HG02571 (cell line): ENCODE data around the gene CLTCL1.
"Not testable (repeated sequence)": the region's sequence is repeated elsewhere in the genome, so short reads cannot be mapped to it uniquely, and the experiment has no call there.

Experiments
- ATAC-seq: cut with Tn5 transposase; IDR thresholded peaks from one replicate; pipeline ENCODE4 v1.9.1; 2021; ENCODE audit warnings: mild to moderate bottlenecking, moderate library complexity; ENCODE audit not compliant: unreplicated experiment

CLTCL1 gene

DNA sequence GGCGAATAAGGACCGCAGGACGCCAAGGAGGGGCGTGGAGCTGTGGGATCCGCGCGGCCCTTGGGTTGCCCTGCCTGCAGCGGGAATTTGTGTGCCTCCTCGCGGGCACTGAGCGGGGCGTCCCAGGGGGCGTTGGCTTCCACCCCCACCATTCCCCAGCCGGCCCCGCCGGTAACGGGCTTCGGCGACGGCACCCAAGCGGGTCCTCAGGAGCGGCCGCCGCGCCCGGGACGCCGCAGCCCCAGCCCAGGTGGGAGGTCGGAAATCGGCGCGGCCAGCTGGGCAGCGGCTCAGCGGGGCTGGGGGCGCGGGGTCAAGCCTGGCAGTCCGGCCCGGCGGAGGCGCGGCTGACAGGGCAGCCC is 320 bp downstream of the CLTCL1 start:
- peak; percentile 36 for ATAC-seq

DNA sequence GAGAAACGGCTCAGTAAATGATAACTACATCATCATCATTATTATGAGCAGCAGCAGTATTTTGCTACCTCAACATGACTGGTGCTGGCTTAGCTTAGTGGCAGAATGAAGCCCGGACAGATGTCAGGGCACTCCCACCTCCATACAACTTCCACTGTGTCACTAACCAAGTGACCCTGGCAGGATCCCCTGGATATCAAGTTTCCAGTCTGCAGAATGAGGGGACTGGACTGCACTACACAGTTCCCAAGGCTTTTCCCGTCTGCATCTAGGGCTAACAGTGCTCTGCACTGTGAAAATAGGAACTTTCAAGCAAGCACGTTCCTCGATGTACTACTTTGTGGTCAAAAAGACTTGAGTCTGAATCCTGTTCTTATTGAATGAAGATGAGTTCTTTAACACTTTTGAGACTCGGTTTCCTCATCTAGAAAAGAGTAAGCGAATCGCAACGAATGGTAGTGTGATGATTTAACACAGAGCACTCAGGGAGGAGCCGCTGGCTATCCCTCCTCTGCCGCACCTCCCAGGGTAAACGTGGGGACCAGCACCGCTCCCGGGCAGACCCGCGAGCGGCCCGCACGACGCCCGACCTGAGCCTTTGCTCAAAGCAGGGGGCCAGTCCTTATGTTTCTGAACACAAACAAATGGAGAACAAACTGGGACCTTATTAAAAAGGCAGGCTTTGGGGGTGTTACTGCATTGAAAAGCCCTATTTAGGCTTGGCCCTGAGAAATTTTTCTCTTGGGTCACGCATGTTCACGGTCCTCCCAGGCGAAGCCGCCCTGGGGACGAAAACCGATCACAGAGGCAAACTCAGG is 910 bp downstream of the CLTCL1 start:
- no peak for ATAC-seq

DNA sequence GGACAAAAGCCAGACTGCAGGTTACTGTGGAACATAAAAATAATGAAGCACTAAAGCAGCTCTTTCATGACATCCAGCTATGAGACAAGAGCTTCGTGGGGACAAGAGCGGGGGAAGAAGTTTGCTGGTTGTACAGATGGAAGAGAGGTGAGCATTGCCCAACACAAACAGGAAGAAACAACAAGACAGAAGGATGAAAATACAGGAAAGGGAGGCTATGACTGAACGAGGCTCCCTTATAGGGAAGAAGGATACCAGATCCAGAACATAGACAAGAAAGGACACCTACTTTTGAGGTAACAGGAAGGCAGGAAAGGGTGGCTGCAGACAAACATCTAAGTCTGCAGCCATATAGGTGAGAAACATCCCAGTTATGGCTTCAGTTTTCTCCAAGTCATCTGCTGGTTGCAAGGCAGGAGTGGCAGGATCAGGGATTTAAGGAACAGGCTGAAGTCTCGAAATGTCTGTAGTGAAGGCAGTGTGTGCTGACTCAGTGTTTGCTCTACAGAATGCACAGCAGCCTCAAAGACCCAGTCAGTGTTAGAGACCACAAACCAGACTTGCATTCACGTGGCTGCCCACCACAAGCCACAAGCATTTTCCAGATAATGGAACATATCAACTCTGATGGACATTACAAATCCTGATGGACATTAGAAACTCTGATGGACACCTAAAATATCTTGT is 1.9 kb downstream of the CLTCL1 start:
- ATAC-seq = no peak

DNA sequence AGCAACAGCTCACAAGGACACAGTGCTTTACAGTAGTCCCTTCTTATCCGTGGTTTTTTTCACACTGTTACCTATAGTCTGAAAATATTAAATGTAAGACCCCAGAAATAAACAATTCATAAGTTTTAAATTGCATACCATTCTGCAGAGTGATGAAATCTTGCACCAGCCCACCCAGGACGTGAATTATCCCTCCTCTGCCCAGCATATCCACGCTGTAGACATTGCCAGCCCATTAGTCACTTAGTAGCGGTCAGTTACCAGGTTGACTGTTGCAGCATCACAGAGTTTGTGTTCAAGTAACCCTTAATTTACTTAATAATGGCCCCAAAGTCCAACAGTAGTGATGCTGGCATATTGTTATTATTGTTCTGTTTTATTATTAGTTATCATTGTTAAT is 3.6 kb downstream of the CLTCL1 start:
- no peak for ATAC-seq

DNA sequence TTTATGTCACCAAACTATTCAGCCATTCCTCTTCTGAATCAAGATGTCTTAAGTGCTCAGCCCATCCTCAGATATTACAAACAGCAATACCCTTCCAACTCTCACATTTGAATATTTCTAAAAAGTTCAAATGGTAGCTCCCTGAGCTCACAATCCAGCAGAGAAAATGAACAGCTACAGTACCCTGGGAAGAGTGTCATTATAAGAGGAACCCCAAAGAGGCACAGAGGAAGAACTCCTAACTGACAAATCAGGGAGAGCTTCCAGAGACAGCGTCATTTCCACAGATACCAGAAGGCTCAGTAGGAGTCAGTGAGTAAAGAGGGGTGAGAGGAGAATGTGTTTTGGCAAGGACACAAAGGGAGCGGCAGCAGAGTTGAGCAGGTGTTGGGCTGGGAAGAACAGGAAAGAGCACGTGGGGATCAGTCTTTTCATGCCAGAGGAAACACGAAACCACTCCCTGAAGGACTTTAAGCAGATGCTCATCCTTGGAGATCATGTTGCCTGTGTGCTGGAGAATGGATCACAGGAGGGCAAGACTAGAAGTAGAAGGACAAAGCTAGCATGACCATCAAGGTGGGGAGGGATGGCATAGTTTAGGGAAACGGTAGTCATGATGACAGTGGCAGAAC is 4.3 kb downstream of the CLTCL1 start:
- ATAC-seq = no peak

DNA sequence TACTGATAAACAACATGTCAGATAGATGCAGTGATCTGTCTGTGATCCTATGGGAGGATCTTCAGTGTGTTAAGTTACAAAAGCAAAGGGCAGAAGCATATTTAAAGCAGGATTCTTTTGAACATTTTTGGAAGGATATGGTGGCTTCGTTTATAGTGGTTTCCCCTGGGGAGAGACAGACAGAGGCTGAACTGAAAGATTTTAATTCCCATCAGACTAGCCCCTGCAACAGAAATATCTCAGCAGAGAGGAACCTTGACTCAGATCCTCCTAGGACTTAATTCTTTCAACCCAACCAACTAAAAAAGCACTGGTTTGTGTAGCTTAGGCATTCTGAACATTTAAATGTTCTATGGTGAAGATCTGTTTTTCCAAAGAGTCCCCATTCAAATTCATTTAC is 5.7 kb downstream of the CLTCL1 start:
- no peak for ATAC-seq

DNA sequence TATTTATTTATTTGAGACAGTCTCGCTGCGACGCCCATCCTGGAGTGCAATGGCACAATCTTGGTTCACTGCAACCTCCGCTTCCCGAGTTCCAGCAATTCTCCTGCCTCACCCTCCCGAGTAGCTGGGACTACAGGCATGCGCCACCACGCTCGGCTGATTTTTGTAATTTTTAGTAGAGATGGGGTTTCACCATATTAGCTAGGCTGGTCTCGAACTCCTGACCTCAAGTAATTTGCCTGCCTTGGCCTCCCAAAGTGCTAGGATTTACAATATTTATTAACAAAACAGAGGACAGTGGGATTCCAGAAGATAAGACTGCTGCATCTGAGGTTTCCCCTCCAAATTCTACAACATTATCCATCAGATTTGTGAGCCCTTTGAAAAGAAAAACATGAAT is 12.4 kb downstream of the CLTCL1 start:
- ATAC-seq = not testable (repeated sequence)

DNA sequence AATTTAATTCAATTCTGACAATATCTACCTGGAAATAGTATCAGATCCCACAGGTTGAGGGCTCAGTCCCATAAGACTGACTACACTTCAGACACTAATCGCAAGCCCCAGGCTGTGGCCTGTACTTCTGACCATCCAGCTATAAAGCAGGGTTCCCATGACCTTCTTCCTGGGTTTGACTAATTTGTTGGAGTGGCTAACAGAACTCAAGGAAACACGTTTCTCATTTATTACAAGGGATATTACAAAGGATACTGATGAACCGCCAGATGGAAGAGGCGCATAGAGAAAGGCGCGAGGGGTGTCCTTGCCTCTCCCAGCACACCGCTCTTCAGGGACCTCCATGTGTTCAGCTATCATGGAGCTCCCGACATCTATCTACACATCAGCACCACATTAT is 13.7 kb downstream of the CLTCL1 start:
- no peak for ATAC-seq

DNA sequence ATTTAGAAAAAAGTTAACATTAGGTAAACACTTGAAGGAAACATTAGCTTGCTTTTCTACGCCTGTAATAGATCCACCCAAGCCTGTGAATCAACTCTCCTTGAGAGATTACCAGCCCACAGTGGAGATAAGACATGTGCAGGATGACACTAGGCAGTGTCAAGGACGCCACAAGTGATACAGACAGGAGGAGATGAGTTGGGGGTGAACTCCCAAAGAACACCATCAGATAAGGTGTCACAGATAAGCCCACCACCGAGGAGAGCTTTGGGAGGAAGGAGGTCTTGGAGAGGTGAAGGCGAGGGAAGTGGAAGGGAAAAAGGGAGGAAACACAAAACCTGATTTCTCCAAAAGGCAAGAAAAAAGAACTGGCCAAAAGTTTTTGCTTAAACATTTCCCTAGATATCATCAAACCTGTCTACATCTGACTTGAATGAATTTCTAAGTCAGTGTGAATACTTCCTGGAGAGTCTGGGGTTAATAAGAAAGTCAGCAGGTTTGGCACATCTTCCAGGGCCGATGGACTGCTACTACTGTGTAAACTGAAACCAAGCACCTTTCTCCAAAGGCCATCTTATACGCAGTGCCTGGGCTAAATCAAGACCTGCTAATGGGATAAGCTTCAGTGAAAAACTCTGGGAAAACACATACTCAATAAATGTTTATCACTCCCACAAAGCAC is 15.5 kb downstream of the CLTCL1 start:
- ATAC-seq = no peak

DNA sequence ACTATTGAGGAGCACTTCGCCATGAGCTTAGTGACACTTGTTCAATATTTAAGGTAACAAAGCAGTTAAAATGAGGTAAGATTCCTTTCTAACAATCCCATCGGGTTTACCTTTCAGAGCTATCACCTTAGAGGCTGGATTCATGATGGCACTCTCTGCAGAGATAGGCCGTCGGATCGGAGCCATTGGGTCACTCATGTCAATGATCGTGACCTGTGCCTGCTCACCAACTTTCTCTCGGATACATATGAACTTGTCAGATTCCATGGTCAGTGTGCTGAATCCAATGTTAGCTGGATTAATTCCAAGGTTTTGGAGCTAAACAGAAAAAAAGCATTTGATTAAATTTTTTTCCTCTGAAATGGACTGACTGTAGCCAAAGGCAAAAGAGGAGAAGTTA is 16.0 kb downstream of the CLTCL1 start:
- no peak for ATAC-seq

DNA sequence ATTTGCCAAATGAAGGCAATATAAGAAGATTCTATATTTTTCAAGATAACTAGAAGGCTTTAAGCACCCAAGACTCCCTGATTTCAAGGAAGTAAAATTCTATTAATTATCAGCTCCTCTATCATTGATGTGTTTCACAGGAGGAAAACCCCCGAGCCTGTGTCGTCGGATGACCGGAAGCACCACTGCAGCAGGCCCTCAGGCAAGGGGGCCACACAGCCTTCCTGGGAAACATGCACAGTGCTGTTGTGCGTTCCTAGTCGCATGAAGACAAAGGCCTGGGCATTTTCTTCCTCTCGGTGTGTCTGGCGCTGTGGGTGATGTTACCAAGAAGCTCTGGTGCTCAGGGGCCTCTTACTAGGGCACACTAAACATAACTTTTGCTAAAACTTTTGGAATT is 16.4 kb downstream of the CLTCL1 start:
- ATAC-seq = no peak

DNA sequence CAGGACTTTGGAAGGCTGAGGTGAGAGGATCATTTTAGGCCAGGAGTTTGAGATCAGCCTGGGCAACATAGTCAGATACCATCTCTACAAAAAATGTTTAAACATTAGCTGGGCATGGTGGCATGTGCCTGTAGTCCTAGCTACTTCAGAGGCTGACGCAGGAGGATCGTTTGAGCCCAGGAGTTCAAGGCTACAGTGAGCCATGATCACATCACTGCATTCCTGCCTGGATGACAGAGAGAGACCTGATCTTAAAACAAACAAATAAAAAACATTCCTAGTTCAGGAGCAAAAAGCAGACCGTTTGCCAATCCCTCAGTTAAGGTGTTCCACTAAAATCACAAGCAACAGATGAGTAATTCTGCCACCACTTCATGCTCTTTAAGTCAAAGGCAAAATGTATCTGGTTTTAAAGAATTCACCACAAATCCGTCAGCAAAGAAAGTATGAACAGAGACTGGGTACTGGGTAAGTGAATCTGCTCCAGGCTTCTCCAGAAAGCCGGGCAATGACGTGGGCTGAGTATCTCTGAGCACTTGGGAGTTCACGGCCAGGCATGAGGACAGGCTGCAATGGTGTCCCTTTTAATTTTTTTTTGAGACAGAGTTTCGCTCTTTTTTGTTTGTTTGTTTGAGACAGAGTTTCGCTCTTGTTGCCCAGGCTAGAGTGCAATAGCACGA is 19.5 kb downstream of the CLTCL1 start:
- no peak for ATAC-seq

DNA sequence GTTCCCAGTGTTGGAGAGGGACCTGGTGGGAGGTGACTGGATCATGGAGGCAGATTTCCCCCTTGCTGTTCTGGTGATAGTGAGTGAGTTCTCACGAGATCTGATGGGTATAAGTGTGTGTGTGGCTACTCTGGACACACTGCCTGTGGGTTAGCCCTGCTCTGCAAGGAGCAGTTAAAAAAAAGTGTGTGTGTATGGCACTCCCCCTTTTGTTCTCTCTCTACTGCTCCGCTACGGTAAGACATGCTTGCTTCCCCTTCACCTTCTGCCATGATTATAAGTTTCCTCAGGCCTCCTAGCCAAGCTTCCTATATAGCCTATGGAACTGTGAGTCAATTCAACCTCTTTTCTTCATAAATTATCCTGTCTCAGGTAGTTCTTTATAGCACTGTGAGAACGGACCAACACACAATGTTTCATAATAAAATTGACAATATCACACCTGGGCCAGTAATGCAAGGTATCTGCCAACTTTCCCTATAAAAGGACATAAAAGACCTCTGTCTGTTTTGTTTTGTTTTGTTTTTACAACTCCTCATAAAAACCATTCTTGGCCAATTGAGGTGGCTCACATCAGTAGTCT is 20.2 kb downstream of the CLTCL1 start:
- ATAC-seq = no peak

DNA sequence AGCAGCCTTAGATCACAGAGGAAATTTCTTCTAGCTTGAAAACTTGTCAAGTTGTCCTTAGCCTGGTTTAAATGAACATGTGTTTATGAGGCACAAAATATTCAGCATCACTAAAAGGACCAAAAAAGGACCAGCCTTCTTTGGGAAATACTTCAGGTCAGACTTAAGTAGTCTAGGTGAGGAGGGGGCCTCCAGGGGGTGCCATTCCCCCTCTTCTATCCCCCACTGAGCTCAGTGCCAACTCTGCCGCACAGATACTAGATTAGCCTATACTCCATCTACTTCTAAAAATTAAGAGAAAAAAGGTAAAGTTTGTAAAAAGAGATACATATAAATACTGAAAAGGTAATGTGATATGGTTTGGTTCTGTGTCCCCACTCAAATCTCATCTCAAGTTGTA is 20.6 kb downstream of the CLTCL1 start:
- ATAC-seq = no peak

DNA sequence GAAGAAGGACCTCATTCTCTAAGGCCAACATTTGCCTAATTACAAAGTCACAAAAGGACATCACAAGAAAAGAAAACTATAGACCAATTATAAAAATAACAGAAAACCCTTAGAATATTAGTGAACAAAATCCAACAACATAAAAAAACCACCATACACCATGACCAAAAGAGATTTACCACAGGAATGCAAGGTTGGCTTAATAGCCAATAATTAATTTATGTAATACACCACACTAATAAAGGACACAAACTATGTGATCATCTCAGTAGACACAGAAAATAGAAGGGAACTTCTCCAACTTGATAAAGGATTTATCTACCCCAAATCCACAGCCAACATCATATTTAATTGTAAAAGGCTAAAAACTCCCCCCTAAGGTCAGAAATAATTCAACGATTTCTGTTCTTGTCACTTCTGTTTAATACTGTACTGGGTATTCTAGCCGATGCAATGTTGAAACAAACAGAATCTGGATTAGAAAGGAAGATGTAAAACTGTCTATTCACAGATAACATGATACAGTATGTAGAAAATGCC is 24.9 kb downstream of the CLTCL1 start:
- ATAC-seq = no peak

DNA sequence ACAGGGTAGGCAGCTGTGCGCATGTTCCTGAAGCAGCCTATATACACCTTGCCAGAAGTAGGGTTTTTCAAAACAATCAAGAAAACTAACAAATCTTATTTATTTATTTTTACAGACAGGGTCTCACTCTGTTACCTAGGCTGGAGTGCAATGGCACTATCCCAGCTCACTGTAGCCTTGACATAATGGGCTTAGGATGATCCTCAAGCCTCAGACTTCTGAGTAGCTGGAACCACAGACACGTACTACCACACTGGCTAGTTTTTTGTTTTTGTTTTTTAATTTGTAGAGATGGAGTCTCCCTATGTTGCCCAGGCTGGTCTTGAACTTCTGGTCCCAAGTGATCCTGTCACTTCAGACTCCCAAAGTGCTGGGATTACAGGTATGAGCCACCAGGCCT is 25.7 kb downstream of the CLTCL1 start:
- no peak for ATAC-seq

DNA sequence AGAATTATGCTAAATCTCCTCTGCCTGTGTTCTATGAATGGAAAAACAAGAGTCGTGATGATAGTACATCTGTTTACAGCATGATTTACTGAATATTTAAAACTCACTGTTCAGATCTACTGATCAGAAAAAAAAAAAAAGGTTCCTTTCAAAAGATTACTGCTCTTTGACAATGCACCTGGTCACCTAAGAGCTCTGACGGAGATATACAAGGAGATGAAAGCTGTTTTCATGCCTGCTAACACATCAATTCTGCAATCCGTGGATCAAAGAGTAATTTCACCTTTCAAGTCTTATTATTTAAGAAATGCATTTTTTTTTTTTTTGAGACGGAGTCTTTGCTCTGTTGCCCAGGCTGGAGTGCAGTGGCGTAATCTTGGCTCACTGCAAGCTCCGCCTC is 30.7 kb downstream of the CLTCL1 start:
- no peak for ATAC-seq

DNA sequence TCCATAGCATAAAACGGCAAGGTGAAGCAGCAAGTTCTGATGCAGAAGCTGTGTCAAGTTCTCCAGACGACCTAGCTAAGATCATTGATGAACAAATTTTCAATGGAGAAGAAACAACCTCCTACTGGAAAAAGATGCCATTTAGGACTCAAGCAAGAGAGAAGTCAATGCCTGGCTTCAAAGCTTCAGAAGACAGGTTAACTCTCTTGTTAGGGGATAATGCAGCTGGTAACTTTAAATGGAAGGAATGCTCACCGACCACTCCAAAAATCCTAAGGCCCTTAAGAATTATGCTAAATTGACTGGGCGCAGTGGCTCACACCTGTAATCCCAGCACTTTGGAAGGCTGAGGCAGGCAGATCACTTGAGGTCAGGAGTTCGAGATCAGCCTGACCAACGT is 31.3 kb downstream of the CLTCL1 start:
- ATAC-seq = no peak

DNA sequence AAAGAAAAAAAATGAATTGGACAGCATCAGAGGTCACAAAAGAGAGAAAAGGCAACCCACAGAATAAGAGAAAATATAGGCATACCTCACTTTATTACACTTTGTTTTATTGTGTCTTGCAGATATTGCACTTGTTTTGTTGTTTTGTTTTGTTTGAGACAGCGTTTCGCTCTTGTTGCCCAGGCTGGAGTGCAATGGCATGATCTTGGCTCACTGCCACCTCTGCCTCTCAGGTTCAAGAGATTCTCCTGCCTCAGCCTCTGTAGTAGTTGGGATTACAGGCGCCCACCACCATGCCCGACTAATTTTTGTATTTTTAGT is 32.6 kb downstream of the CLTCL1 start:
- ATAC-seq = not testable (repeated sequence)

DNA sequence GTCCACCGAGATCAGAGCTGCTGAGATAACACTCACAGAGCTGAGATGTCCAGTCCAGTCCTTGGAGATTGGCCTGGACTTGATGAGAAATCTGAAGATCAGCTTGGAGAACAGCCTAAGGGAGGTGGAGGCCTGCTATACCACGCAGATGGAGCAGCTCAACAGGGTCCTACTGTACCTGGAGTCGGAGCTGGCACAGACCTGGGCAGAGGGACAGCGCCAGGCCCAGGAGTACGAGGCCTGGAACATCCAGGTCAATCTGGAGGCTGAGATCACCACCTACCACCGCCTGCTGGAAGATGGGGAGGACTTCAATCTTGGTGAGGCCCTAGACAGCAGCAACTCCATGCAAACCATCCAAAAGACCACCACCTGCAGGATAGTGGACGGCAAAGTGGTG is 33.1 kb downstream of the CLTCL1 start:
- ATAC-seq = no peak

DNA sequence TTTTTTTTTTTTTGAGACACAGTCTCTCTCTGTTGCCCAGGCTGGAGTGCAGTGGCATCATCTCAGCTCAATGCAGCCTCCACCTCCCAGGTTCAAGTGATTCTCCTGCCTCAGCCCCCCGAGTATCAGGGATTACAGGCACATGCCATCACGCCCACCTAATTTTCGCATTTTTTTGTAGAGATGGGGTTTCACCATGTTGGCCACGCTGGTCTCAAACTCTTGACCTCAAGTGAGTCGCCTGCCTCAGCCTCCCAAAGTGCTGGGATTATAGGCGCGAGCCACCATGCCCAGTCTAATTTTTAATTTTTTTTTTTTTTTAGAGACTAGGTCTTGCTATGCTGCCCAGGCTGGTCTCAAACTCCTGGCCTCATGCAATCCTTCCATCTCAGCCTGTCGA is 35.2 kb downstream of the CLTCL1 start:
- ATAC-seq = not testable (repeated sequence)
